HK-2 (cell line): ENCODE data around the gene OXSR1.

Experiments
- DNase-seq: peaks from one replicate; pipeline ENCODE4 v3.0.0-alpha.2; 2018; ENCODE audit not compliant: unreplicated experiment

Gene OXSR1

DNA sequence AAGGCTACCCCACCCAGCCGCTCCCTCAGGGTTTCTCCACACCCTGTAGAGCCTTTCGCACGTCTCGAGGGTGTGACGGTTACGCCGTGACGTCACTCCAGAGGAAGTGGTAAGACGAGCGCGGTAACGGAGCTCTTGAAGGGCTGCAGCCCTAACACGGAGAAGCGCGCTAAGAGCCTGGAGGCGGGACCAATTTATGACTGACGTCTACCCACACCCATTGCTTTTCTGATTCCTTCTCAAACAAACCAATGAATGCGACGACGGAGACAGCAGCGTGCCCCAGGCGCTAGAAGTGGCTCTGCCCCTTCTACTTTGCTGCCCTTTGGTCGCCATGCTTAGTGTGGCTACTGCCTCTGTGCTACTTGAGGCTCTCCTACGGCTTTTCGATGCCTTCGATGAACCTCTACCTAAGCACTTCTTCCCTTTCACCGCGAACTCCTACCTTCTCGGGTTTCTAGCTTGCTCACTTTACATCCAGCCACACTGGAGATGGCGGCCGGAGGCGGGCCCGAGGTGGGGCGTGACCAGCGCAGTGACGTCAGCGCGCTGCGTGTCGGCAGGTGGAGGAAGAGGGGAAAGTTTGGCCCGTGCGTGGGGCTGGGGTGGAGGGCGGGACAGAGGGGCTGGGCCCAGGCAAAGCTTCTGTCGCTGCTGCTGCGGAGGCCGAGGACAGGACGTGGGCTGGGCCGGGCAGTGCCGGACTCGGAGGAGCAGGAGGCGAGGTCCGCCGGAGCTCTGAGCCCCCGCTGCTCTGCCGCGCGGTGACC, at the start of gene OXSR1:
Gene OXSR1, plus strand, starts transcription at position 586 of the 770 bp plus-strand sequence. CDS start 340 bp downstream, outside the sequence.
- peak; percentile 92 for DNase-seq

GRCh38 chr3:38115645-38116427, 49.5 kb upstream of the OXSR1 start:
- no peak for DNase-seq

- no peak for DNase-seq
Observed at GRCh38 chr3:38116471-38117162, 48.7 kb upstream of the OXSR1 start.

DNA sequence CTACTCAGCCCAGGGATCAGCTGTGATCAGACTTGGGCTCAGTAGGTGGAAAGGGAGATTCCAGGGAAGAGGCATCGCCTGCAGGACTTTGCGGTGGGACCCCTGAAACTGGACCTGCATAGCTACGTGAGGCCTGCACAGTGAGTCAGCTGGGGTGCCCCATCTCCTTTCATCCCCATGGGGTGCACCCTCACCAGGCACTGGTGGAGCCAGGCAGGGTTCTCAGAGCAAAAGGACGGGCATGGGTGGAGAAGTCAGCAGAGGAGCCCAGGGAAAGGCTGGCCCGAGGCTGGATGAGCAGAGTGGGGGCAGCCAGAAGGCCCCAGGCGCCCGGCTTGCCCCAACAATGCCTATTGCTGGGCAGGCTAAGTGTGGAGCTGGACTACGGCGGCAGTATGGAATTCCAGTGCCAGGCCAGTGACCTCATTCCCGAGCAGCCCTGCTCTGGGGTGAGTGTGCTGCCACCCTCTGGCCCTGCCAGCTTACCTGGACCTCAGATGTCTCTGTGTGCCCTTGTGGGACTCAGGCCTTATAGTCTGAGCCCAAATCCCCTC, 48.1 kb upstream of the OXSR1 start:
- DNase-seq, result no peak

DNA sequence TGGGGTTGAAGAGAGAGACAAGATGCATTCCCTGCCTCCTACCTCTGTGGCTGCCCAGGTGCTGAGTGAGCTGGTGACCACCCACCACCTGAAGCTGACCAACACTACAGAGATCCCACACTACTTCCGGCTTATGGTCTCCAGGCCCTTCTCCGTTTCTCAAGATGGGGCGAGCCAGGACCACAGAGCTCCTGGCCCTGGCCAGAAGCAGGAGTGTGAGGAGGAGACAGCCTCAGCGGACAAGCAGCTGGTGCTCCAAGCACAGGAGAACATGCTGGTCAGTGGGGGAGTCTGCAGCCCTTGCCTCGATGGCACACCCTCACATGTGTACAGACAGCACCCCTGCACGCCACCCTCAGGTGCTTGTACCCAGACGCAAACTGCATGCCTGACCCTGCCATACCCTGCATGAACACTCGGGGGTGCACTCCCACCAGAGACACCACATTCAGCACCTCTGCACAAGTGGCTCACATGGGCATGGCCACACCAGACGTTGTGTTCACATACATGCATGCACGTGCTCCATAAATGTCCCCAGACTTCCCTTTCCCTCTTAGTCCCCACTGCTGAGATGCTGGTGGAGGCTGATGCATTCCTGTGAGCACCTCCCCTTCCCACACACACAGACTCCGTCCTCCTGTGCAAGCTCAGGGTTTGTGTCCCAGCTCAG, 47.5 kb upstream of the OXSR1 start:
- DNase-seq, result peak; percentile 43

GRCh38 chr3:38118421-38119247, 46.7 kb upstream of the OXSR1 start:
- DNase-seq, result no peak

- DNase-seq, result no peak
Observed at GRCh38 chr3:38119248-38119544, 46.1 kb upstream of the OXSR1 start.

DNA sequence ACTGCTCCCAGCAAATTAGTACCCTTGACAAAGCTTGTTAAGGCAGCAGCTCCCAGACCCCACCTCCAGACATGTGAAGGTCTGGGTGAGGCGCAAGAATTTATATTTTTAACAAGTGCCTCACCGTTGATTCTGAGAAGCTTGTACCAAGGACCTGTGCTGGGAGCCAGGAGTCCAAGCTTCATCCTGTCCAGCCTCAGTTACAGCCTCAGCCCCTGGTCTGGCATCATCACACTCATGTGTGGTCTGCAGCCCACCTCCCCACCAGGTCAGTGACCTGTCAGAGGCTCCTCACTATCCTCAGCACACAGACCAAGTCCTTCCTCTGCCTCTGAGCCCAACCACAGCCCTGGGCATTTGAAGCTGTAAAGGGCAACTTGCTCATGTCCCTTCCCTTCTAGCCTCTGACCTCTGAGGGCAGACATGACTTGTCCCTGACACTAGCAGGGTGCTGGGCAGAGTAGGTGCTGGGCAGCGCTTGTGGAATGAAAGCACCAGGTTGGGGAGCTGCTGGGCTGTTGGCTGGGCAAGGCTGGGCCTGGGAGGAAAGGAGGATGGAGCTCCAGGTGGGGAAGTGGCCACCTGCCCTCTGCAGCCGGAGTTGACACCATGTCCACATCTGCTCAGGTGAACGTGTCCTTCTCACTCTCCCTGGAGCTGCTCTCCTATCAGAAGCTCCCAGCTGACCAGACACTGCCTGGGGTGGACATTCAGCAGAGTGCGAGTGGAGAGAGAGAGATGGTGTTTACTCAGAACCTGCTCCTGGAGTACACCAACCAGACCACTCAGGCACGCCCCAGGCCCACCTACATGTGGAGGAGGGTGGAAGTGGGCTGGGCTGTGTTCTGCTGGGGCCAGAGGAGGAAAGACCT, 45.3 kb upstream of the OXSR1 start:
- no peak for DNase-seq

- DNase-seq, result no peak
Observed at GRCh38 chr3:38120693-38121450, 44.5 kb upstream of the OXSR1 start.

GRCh38 chr3:38121451-38121831, 43.9 kb upstream of the OXSR1 start:
- DNase-seq, result no peak

DNA sequence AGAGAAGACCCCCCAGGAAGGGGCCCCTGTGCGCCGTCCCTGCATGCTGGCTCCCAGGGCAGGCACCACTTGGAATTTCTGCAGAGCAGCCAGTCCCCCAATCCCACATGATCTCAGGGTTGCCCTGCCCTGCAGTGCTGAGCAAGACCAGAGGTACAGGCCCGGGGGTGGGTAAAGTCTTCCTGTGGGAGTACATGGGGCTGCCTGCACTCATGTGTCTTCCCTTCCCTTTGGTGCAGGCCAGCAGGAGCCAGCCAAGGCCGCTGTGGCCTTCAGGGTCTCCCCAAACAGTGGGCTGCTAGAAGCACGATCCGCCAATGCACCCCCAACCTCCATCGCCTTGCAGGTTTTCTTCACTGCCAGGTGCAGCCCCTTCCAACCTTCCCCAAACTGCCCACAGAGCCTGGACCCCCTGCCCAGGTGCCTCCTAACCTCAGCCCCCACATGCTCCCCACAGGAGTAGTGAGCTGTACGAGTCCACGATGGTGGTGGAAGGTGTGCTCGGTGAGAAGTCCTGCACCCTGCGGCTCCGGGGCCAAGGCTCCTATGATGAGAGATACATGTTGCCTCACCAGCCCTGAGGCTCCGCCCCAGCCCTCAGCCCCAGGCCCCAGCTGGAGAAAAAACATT, 43.4 kb upstream of the OXSR1 start:
- no peak for DNase-seq

GRCh38 chr3:38122712-38123290, 42.5 kb upstream of the OXSR1 start:
- DNase-seq, result no peak

DNA sequence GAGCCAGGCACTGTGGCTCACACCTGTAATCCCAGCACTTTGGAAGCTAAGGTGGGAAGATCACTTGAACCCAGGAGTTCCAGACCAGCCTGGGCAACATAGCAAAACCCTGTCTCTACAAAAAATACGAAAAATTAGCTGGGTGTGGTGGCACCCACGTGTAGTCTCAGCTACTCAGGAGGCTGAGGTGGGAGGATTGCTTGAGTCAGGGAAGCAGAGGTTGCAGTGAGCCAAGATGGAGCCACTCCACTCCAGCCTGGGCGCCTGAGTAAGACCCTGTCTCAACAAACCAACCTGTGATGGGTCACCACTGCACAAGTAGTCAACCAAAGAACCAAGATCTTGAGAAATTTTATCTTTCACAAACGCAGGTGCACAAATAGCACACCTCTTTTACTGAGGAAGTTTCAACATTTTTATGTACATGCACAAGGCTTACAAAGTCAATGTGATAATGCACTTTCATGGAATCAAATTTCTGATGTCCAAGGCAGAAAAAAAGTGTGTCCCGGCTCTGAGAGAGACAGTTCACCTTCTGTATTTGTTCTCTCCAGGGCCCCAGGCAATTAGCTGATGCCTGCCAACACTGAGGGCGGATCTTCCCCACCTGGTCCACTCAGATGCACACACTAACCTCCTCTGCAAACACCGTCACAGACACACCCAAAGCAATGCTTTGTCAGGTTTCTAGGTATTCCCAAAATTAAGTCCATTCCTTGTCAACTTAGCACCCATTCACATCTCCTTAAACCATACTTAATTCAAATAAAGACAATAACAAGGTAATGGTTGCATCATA, 40.8 kb upstream of the OXSR1 start:
- no peak for DNase-seq

DNA sequence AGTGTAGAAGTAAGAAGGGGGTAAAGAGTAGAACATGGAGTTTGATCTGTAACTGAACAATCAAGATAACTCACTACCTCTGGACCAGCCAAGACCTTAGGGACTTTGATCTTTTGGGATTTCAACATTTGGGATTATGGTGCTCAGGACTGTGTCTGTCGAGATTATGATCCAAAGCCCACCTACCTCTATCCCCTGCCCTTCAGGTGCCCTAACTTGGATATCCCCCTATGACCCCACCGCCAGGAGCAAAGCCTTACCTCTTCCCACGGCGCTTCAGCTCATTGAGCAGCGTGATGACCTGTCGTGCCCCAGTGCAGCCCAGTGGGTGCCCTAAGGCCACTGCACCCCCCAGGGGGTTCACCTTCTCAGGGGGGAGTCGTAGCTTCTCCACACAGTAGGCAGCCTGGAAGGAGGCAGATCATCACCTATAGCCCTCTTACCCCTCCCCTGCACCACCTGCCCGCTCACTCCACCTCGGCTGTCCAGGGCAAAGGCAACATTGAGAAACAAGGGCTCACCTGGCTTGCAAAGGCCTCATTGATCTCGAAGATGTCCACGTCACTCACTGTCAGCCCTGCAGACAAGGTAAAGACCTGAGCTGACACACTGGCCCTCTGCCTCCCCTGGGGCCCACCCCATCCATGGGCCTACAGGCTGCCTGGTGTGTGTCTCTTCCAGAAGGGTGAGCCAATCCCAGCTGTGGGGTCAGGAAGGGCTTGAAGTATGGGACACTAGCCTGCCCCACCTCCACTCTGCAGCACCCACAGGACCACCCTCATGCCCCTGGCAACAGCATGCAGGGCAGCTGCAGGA, 39.8 kb upstream of the OXSR1 start:
- DNase-seq, result no peak

DNA sequence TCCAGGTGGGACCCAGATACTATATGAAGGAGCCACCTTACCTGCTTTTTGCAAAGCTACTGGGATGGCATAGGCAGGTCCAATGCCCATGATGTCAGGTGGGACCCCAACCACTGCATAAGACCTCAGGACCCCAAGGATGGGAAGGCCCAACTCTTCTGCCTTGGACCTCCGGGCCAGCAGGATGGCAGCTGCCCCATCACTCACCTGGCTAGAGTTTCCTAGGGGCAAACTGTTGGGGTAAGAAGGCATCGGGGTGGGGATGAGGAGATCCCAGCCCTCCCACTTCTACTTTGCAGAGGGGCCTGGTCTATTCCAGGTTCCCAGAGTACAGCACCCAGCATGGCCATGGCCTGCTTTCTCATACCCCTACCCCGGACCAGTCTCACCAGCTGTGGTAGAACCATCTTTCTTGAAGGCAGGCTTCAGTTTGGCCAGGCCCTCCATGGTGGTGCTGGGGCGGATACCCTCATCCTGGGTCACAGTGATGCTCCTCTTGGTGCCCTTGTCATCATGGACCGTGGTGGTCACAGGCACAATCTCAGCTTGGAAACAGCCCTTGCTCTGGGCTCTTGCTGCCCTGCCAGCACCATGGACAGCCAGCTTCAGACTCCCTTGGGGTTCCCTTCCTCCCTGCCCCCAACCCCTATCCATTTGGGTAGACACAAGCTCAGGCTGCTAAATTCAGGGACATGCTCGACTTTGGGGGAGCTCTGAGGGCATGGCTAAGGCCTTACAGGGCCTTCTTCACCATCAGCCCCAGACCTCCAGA, 39.0 kb upstream of the OXSR1 start:
- no peak for DNase-seq
